MCF 10A (cell line): Measurements from ENCODE around the gene KCNN1. TPM values are rescaled to one million over a fixed set of nuclear protein-coding genes. Genes with fewer than 3 reads are reported as not detected.

Experiments used
- BruUV-seq: library from RNA; stranded (reverse); fragments of 400-500 nt; replicated peaks from 2 replicates; lab custom pipeline; 2021; lab: Mats Ljungman, UMichigan
- CTCF ChIA-PET: fragments of 300-600 bp; sonication (Branson Sonifier 250); formaldehyde crosslinking; extraction: SDS; loops from one replicate; lab custom pipeline; 2021; ENCODE audit warnings: antibody characterized with exemption, inconsistent platforms; lab: Yijun Ruan, JAX
- POLR2A ChIA-PET: fragments of 300-600, 350-650 bp; sonication (Branson Sonifier 250); formaldehyde crosslinking; extraction: SDS; loops from one replicate; lab custom pipeline; 2020; ENCODE audit warnings: antibody characterized with exemption, inconsistent platforms; lab: Yijun Ruan, JAX
- DNase-seq: peaks from one replicate; pipeline ENCODE4 v3.0.0-alpha.2; 2018; ENCODE audit not compliant: unreplicated experiment
- H3K27ac Mint-ChIP-seq: one replicate; pipeline ENCODE4 v1.8.0; 2022; ENCODE audit warnings: mild to moderate bottlenecking, low read depth, mixed read lengths; ENCODE audit not compliant: unreplicated experiment
- H3K27me3 Mint-ChIP-seq: one replicate; pipeline ENCODE4 v1.8.0; 2022; ENCODE audit warnings: mixed read lengths; ENCODE audit not compliant: insufficient read depth, unreplicated experiment
- H3K36me3 Mint-ChIP-seq: one replicate; pipeline ENCODE4 v1.8.0; 2022; ENCODE audit warnings: mild to moderate bottlenecking, moderate library complexity, mixed read lengths; ENCODE audit not compliant: insufficient read depth, unreplicated experiment
- H3K4me1 Mint-ChIP-seq: one replicate; pipeline ENCODE4 v1.8.0; 2022; ENCODE audit warnings: mixed read lengths; ENCODE audit not compliant: insufficient read depth, unreplicated experiment
- H3K4me3 Mint-ChIP-seq: one replicate; pipeline ENCODE4 v1.8.0; 2022; ENCODE audit warnings: mild to moderate bottlenecking, moderate library complexity, mixed read lengths; ENCODE audit not compliant: unreplicated experiment
- H3K9me3 Mint-ChIP-seq: one replicate; pipeline ENCODE4 v1.8.0; 2022; ENCODE audit warnings: mixed read lengths; ENCODE audit not compliant: unreplicated experiment
- intact Hi-C: fragments of 100-400 bp; cut with micrococcal nuclease; formaldehyde crosslinking; loops from 2 replicates; pipeline ENCODE4 v1.14.1; 2022
- total RNA-seq: library from RNA; stranded (reverse); gene quantifications from 2 replicates; pipeline ENCODE4 v1.2.3, GENCODE V29; 2022
- TF ChIP-seq, protein P1 (sequence below): fragments of 200-600 bp; IDR thresholded peaks from one replicate; pipeline ENCODE4 v1.8.0; 2022; ENCODE audit warnings: antibody characterized with exemption, mild to moderate bottlenecking; ENCODE audit not compliant: unreplicated experiment

Gene KCNN1
- total RNA-seq, 1 experiment from 2014 or later, result not detected

DNA sequence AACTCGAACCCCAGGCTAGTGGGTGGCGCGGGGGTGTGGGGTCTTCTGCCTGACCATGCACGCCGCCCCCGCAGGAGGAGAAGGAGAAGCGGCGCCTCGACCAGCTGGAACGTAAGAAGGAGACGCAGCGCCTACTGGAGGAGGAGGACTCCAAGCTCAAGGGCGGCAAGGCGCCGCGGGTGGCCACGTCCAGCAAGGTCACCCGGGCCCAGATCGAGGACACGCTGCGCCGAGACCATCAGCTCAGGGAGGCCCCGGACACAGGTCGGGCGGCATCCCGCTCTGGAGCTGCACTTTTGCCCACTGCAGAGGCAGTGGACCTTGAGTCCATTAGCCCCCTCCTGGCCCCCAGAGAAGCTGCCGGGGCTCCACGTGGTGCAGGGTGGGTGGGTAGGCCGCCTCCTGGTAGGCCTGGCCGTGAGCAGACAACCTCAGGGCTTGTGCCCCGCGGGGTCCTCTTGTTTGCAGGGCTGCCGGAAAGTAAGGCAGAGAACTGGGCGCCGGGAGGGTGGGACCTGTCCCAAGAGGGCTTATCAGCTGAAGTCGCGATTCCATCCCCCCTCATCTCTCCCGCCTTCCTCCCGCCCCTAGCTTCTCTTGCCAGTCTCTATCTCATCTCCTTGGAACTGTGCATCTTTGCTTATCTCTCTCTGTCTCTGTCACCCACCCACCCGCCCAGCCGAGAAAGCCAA, 24.2 kb upstream of the KCNN1 start:
- Mint-ChIP-seq H3K4me3 (no peak overlapping the region), H3K4me1 (peaks cover 14% of the 10 kb centered on the region), H3K36me3 (peaks cover 33% of the 10 kb centered on the region), H3K9me3 (no peaks in the 10 kb centered on the region), H3K27me3 (no peaks in the 10 kb centered on the region), H3K27ac (no peak overlapping the region)
- intact Hi-C loops, result no loop called here
- no peak for DNase-seq
- POLR2A ChIA-PET, result interaction anchor here (1.3 to 2.9 kb wide), 2 partner anchors 10 to 82 kb away, joined by 3 to 15 read pairs; partner anchors contain the start of gene CCDC124
- TF ChIP-seq, protein P1, sequence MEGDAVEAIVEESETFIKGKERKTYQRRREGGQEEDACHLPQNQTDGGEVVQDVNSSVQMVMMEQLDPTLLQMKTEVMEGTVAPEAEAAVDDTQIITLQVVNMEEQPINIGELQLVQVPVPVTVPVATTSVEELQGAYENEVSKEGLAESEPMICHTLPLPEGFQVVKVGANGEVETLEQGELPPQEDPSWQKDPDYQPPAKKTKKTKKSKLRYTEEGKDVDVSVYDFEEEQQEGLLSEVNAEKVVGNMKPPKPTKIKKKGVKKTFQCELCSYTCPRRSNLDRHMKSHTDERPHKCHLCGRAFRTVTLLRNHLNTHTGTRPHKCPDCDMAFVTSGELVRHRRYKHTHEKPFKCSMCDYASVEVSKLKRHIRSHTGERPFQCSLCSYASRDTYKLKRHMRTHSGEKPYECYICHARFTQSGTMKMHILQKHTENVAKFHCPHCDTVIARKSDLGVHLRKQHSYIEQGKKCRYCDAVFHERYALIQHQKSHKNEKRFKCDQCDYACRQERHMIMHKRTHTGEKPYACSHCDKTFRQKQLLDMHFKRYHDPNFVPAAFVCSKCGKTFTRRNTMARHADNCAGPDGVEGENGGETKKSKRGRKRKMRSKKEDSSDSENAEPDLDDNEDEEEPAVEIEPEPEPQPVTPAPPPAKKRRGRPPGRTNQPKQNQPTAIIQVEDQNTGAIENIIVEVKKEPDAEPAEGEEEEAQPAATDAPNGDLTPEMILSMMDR, result no peak
- CTCF ChIA-PET, result interaction anchor here (0.6 to 8.4 kb wide), 6 partner anchors 9 to 224 kb away, joined by 3 to 224 read pairs (median 4); partner anchors contain the start of gene MAP1S
- BruUV-seq, result no TSS peak

DNA sequence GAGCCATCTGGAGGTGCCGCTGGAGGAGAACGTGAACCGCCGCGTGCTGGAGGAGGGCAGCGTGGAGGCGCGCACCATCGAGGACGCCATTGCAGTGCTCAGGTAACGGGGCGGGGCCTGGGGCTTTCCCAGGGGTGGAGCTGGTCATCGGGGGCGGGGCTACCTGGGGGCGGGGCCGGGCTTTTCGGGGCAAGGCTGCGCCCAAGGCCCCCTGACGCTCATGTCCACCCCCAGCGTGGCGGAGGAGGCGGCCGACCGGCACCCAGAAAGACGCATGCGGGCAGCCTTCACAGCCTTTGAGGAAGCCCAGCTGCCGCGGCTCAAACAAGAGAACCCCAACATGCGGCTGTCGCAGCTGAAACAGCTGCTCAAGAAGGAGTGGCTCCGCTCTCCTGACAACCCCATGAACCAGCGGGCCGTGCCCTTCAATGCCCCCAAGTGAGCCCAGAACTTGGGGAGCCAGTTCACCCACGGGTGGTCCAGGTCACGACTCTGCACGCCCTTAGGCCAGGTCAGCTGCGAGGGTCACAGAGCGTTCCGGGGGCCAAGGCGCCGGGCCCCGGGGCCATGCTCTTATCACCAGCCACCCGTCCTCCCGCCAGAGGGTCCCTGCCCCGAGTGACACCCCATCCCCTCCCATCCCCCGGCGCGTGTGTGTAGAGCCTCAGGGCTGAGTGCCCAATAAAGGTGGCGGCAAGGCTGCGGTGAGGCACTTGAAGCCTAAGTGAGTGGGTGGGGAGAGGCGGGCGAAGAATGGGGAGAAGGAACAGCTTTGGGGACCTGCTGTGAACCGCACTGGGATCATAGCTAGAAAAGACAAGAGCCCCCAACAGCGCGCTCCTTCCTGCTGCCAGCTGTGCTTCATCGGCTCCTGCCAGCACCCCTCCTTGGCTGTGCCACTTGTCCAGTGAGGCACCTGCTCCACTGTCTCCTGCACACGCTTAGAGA, 23.4 kb upstream of the KCNN1 start:
- ChIA-PET CTCF (interaction anchor here (0.6 to 8.4 kb wide), 5 partner anchors 14 to 224 kb away, joined by 3 to 224 read pairs (median 4); partner anchors contain the start of gene MAP1S), POLR2A (interaction anchor here (0.5 to 2.9 kb wide), 7 partner anchors 11 to 634 kb away, joined by 3 to 15 read pairs (median 4); partner anchors contain the start of genes ARRDC2, CCDC124, DDA1 and RPL18A)
- DNase-seq, result no peak
- Mint-ChIP-seq H3K9me3 (no peaks in the 10 kb centered on the region), H3K27ac (no peak overlapping the region), H3K36me3 (peaks cover 28% of the 10 kb centered on the region), H3K27me3 (no peaks in the 10 kb centered on the region), H3K4me3 (no peak overlapping the region), H3K4me1 (peaks cover 14% of the 10 kb centered on the region)
- intact Hi-C loops, result no loop called here
- TSS peak; percentile 95 for BruUV-seq
- TF ChIP-seq, protein P1, result no peak

DNA sequence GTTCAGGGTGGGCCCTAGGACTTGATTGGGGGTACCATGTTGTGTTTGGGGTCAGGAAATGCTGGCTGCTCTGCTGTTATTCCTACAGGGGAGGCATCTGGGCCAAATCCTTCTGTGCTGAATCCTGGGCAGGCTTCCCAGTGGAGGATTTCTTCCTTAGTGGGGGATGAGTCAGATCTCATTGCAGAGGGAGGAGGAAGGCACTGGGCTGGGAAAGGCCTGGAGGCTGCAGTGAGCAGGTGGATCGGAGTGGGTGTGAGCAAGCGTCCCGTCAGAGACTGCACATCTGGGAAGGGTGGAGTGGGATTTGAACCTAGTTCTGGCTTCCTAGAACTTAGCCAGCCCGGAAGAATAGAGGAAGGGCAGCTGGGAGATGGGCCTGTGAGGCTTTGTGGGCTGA, 22.6 kb upstream of the KCNN1 start:
- BruUV-seq, result no TSS peak
- Mint-ChIP-seq H3K36me3 (peaks cover 20% of the 10 kb centered on the region), H3K4me3 (no peak overlapping the region), H3K4me1 (peaks cover 18% of the 10 kb centered on the region), H3K27me3 (peaks cover 7% of the 10 kb centered on the region), H3K27ac (no peak overlapping the region), H3K9me3 (no peaks in the 10 kb centered on the region)
- ChIA-PET CTCF (interaction anchor here (0.6 to 4.6 kb wide), 5 partner anchors 53 to 444 kb away, joined by 3 to 67 read pairs (median 3); no protein-coding TSS in a partner anchor), POLR2A (interaction anchor here (0.7 to 2.9 kb wide), 5 partner anchors 11 to 85 kb away, joined by 3 to 15 read pairs (median 5); partner anchors contain the start of genes ARRDC2, CCDC124 and RPL18A)
- intact Hi-C loops, result no loop called here
- TF ChIP-seq, protein P1, result no peak
- peak; percentile 87 for DNase-seq
